Parathyroid adenoma (tissue), 2 donors: ENCODE data around the gene ABI3BP.

Source experiments
- H2AFZ ChIP-seq: fragments of 300-600 bp; sonication (generic); one replicate; pipeline ENCODE4 v1.7.0; 2017; ENCODE audit warnings: antibody characterized with exemption, mild to moderate bottlenecking
- H3K27ac ChIP-seq: fragments of 300-600 bp; sonication (generic); one replicate; pipeline ENCODE4 v1.7.0; 2017
- H3K27me3 ChIP-seq: fragments of 300-600 bp; sonication (generic); one replicate; pipeline ENCODE4 v1.7.0; 2017; ENCODE audit warnings: low read length; ENCODE audit not compliant: control insufficient read depth, insufficient read depth
- H3K36me3 ChIP-seq: fragments of 300-600 bp; sonication (generic); one replicate; pipeline ENCODE4 v1.7.0; 2017; ENCODE audit warnings: low read length; ENCODE audit not compliant: control insufficient read depth, insufficient read depth
- H3K4me1 ChIP-seq: fragments of 300-600 bp; sonication (generic); one replicate; pipeline ENCODE4 v1.7.0; 2017; ENCODE audit warnings: control low read depth
- H3K4me2 ChIP-seq: fragments of 300-600 bp; sonication (generic); one replicate; pipeline ENCODE4 v1.7.0; 2017; ENCODE audit warnings: low read length
- H3K4me3 ChIP-seq: fragments of 300-600 bp; sonication (generic); one replicate; pipeline ENCODE4 v1.7.0; 2017; ENCODE audit warnings: low read depth, low read length
- H3K79me2 ChIP-seq: fragments of 300-600 bp; sonication (generic); one replicate; pipeline ENCODE4 v1.7.0; 2017; ENCODE audit warnings: control low read depth
- H3K9ac ChIP-seq: fragments of 300-600 bp; sonication (generic); one replicate; pipeline ENCODE4 v1.7.0; 2017; ENCODE audit warnings: mild to moderate bottlenecking
- H3K9me3 ChIP-seq: fragments of 300-600 bp; sonication (generic); one replicate; pipeline ENCODE4 v1.7.0; 2017; ENCODE audit warnings: low read length; ENCODE audit not compliant: control insufficient read depth
- CTCF ChIP-seq: fragments of 300-600 bp; sonication (generic); IDR thresholded peaks from one replicate; pipeline ENCODE4 v1.7.0; 2017; ENCODE audit warnings: antibody characterized with exemption, mild to moderate bottlenecking
- donor health status: primary hyperparathyroidism.

The ABI3BP gene

GRCh38 chr3:100891033-100891432 lies 102.2 kb downstream of the ABI3BP start:
- Histone ChIP-seq H3K4me2 (no peak overlapping the region), H3K27ac (no peak overlapping the region)

DNA sequence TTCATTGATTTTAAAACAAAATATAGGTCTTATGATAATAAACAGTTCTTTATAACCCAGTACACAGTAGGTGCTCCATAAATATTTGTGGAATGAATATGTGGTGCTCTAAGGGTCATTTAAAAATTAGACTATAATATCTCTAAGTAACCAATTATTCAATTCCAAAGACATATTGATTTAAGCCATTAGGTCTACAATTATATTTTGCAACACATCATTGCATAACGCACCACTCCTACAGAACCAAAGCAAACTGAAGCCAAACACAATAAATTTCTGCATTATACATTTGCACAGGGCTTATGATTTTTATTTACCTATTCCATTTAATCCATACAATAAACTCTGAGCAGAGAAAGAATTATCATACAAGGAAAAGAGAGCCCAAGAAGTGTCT lies 104.3 kb downstream of the ABI3BP start:
- Histone ChIP-seq H3K27me3 (no peaks in the 10 kb centered on the region), H3K4me3 (no peak overlapping the region), H3K9me3 (no peaks in the 10 kb centered on the region), H3K4me1 (no peaks in the 10 kb centered on the region), H3K9ac (no peak overlapping the region), H3K4me2 (no peak overlapping the region), H2AFZ (no peak overlapping the region), H3K36me3 (no peaks in the 10 kb centered on the region), H3K79me2 (no peaks in the 10 kb centered on the region), H3K27ac (no peak overlapping the region)
- no peak for TF ChIP-seq CTCF

More at GRCh38 chr3:100891033-100891432, 102.2 kb downstream of the ABI3BP start:
- H3K9ac ChIP-seq, result no peak overlapping the region
- no peak overlapping the region for H3K4me3 ChIP-seq
- no peaks in the 10 kb centered on the region for H3K79me2 ChIP-seq
- no peaks in the 10 kb centered on the region for H3K4me1 ChIP-seq
- no peaks in the 10 kb centered on the region for H3K36me3 ChIP-seq
- no peak overlapping the region for H2AFZ ChIP-seq
- TF ChIP-seq CTCF, result no peak
- no peaks in the 10 kb centered on the region for H3K9me3 ChIP-seq
- no peaks in the 10 kb centered on the region for H3K27me3 ChIP-seq

DNA sequence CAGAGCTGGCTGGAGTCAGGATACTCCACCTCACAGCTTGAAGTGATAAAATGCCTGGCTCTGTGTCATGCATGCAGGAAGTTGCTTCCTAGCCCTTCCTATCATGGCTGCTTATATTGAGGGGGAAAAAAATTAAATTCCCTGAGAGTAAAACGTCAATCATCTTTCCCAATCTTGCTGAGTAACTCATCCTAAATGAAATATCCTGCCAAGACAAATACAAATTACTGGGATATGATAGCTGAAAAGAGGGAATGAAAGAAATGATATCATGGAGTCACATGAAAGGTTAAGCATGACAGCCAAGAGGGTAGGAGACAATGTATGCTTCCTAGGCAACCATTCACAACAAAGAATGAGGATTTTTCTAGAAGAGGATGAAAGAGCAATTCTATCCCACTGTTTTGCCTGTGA lies 110.6 kb downstream of the ABI3BP start:
- no peak overlapping the region for H3K4me3 ChIP-seq
- H3K27ac ChIP-seq, result no peak overlapping the region
- H2AFZ ChIP-seq, result no peak overlapping the region
- H3K9me3 ChIP-seq, result no peaks in the 10 kb centered on the region
- H3K27me3 ChIP-seq, result no peaks in the 10 kb centered on the region
- H3K4me1 ChIP-seq, result no peaks in the 10 kb centered on the region
- no peak overlapping the region for H3K9ac ChIP-seq
- H3K36me3 ChIP-seq, result no peaks in the 10 kb centered on the region
- no peaks in the 10 kb centered on the region for H3K79me2 ChIP-seq
- TF ChIP-seq CTCF, result no peak
- no peak overlapping the region for H3K4me2 ChIP-seq

- H3K27me3 ChIP-seq, result no peaks in the 10 kb centered on the region
- no peak overlapping the region for H3K9ac ChIP-seq
- H3K4me3 ChIP-seq, result no peak overlapping the region
- H3K4me2 ChIP-seq, result no peak overlapping the region
- no peak overlapping the region for H2AFZ ChIP-seq
- no peaks in the 10 kb centered on the region for H3K4me1 ChIP-seq
- H3K27ac ChIP-seq, result no peak overlapping the region
- no peaks in the 10 kb centered on the region for H3K36me3 ChIP-seq
- TF ChIP-seq CTCF, result no peak
- H3K9me3 ChIP-seq, result no peaks in the 10 kb centered on the region
- no peaks in the 10 kb centered on the region for H3K79me2 ChIP-seq
These were observed 112.4 kb downstream of the ABI3BP start for GRCh38 chr3:100880845-100881244.

DNA sequence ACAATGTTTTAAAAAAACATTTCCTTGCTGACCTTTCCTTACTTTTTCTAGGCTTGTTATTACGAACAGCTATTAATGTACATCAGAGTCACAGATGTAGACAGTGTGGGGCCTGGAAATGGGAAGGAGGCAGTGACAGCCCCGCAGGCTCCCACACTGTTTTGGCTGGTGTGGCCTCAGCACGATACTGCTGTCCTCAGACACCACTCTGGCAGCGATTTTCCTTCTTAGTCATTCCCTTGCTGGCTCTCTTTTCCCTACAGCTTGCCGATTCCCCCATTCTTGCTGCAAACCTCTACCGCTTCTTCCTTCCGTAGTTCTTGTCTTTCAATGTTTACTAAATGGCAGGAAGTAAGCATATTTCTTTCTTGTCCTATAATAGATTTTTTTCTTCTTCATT lies 113.1 kb downstream of the ABI3BP start:
- TF ChIP-seq CTCF, result no peak
- H3K9me3 ChIP-seq, result no peaks in the 10 kb centered on the region
- H3K79me2 ChIP-seq, result no peaks in the 10 kb centered on the region
- no peaks in the 10 kb centered on the region for H3K36me3 ChIP-seq
- H3K4me1 ChIP-seq, result no peaks in the 10 kb centered on the region
- no peak overlapping the region for H2AFZ ChIP-seq
- H3K4me3 ChIP-seq, result no peak overlapping the region
- no peaks in the 10 kb centered on the region for H3K27me3 ChIP-seq
- H3K4me2 ChIP-seq, result no peak overlapping the region
- H3K27ac ChIP-seq, result no peak overlapping the region
- no peak overlapping the region for H3K9ac ChIP-seq
